ENCODE measurements around the gene ATP6V0D1.

ATP6V0D1 gene

GRCh38 chr16:67400901-67401300 is 80.1 kb downstream of the ATP6V0D1 start:
- TF ChIP-seq CTCF (IDR thresholded peaks at IDR 0.05; ENCODE audit: unreplicated experiment in 3 of 3), result no peak
- Mint-ChIP-seq H3K27me3 (ENCODE audit: low read depth) (peaks cover 12% of the 10 kb centered on the region), H3K4me3 (no peak overlapping the region)

GRCh38 chr16:67399749-67400704 is 80.9 kb downstream of the ATP6V0D1 start:
- Mint-ChIP-seq H3K27ac (no peak overlapping the region), H3K27me3 (ENCODE audit: low read depth) (peaks cover 17% of the 10 kb centered on the region), H3K36me3 (ENCODE audit: low read depth) (peaks cover 3% of the 10 kb centered on the region), H3K4me1 (peaks cover 43% of the 10 kb centered on the region), H3K9me3 (no peaks in the 10 kb centered on the region), H3K4me3 (no peak overlapping the region)
- peak in 2 of 3 experiments; percentile 10 to 37 for TF ChIP-seq CTCF (IDR thresholded peaks at IDR 0.05; ENCODE audit: unreplicated experiment in 3 of 3)

More at GRCh38 chr16:67400901-67401300, 80.1 kb downstream of the ATP6V0D1 start:
- H3K36me3 Mint-ChIP-seq (ENCODE audit: low read depth), result peaks cover 3% of the 10 kb centered on the region
- no peak overlapping the region for H3K27ac Mint-ChIP-seq
- no peaks in the 10 kb centered on the region for H3K9me3 Mint-ChIP-seq
- peaks cover 37% of the 10 kb centered on the region for H3K4me1 Mint-ChIP-seq

- H3K4me3 Mint-ChIP-seq, result no peak overlapping the region
- H3K4me1 Mint-ChIP-seq, result peaks cover 44% of the 10 kb centered on the region
- H3K36me3 Mint-ChIP-seq (ENCODE audit: low read depth), result peaks cover 3% of the 10 kb centered on the region
- peaks cover 17% of the 10 kb centered on the region for H3K27me3 Mint-ChIP-seq (ENCODE audit: low read depth)
- TF ChIP-seq CTCF (IDR thresholded peaks at IDR 0.05; ENCODE audit: unreplicated experiment in 3 of 3), result peak; percentile 74 to 89 (median 85)
- no peaks in the 10 kb centered on the region for H3K9me3 Mint-ChIP-seq
- no peak overlapping the region for H3K27ac Mint-ChIP-seq
Measured at GRCh38 chr16:67399218-67399733, 81.7 kb downstream of the ATP6V0D1 start.

- H3K27me3 Mint-ChIP-seq (ENCODE audit: low read depth), result peaks cover 17% of the 10 kb centered on the region
- H3K27ac Mint-ChIP-seq, result no peak overlapping the region
- no peak overlapping the region for H3K4me3 Mint-ChIP-seq
- TF ChIP-seq CTCF (IDR thresholded peaks at IDR 0.05; ENCODE audit: unreplicated experiment in 3 of 3), result no peak
- peaks cover 48% of the 10 kb centered on the region for H3K4me1 Mint-ChIP-seq
- H3K9me3 Mint-ChIP-seq, result no peaks in the 10 kb centered on the region
- peaks cover 3% of the 10 kb centered on the region for H3K36me3 Mint-ChIP-seq (ENCODE audit: low read depth)
Measured at GRCh38 chr16:67398546-67399217, 82.3 kb downstream of the ATP6V0D1 start.

GRCh38 chr16:67397812-67398545 is 83.0 kb downstream of the ATP6V0D1 start:
- TF ChIP-seq CTCF (IDR thresholded peaks at IDR 0.05; ENCODE audit: unreplicated experiment in 3 of 3), result peak; percentile 20 to 45 (median 29)
- H3K4me3 Mint-ChIP-seq, result no peak overlapping the region
- H3K36me3 Mint-ChIP-seq (ENCODE audit: low read depth), result no peaks in the 10 kb centered on the region
- H3K4me1 Mint-ChIP-seq, result peaks cover 43% of the 10 kb centered on the region
- no peaks in the 10 kb centered on the region for H3K9me3 Mint-ChIP-seq
- peak overlapping the region in 2 of 3 experiments; percentile 37 to 41 for H3K27ac Mint-ChIP-seq
- H3K27me3 Mint-ChIP-seq (ENCODE audit: low read depth), result peaks cover 16% of the 10 kb centered on the region
